ENCODE measurements around the gene CALML5. TPM values are rescaled to one million over a fixed set of nuclear protein-coding genes. Genes with fewer than 3 reads are reported as not detected.
A peak's percentile ranks its signal among the peaks of the same experiment; 100 is the strongest.

Gene CALML5
- total and polyA plus RNA-seq, 9 of the 15 experiments (the other 6 are each of a cell fraction or from before 2014, with no cell fraction given), result not detected

GRCh38 chr10:5480162-5480941 lies 19.0 kb downstream of the CALML5 start (continued):
- TF ChIP-seq, protein P1, sequence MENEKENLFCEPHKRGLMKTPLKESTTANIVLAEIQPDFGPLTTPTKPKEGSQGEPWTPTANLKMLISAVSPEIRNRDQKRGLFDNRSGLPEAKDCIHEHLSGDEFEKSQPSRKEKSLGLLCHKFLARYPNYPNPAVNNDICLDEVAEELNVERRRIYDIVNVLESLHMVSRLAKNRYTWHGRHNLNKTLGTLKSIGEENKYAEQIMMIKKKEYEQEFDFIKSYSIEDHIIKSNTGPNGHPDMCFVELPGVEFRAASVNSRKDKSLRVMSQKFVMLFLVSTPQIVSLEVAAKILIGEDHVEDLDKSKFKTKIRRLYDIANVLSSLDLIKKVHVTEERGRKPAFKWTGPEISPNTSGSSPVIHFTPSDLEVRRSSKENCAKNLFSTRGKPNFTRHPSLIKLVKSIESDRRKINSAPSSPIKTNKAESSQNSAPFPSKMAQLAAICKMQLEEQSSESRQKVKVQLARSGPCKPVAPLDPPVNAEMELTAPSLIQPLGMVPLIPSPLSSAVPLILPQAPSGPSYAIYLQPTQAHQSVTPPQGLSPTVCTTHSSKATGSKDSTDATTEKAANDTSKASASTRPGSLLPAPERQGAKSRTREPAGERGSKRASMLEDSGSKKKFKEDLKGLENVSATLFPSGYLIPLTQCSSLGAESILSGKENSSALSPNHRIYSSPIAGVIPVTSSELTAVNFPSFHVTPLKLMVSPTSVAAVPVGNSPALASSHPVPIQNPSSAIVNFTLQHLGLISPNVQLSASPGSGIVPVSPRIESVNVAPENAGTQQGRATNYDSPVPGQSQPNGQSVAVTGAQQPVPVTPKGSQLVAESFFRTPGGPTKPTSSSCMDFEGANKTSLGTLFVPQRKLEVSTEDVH (IDR thresholded peaks at IDR 0.05; ENCODE audit: low read depth, partially characterized antibody), result no peak
- TF ChIP-seq RBM34 (IDR thresholded peaks at IDR 0.05; ENCODE audit: borderline replicate concordance, insufficient read depth, low read length) (no peak), ZBTB26 (CRISPR knock-in tag; IDR thresholded peaks at IDR 0.05) (no peak), MCM2 (IDR thresholded peaks at IDR 0.05; ENCODE audit: low read depth) (no peak), FOXA3 (CRISPR knock-in tag; conservative IDR thresholded peaks at IDR 0.05 in 1 of 2, IDR thresholded peaks at IDR 0.05 in 1 of 2) (peak in 1 of 2 experiments; percentile 55; a peak in 1 of 4 replicates), MTA3 (IDR thresholded peaks at IDR 0.05; ENCODE audit: borderline replicate concordance) (0 out of 2 replicates have a peak, but pooled peaks have one; percentile 46), HDAC8 (tag; IDR thresholded peaks at IDR 0.05) (no peak), HNRNPLL (IDR thresholded peaks at IDR 0.05; ENCODE audit: low read depth, low read length, poor library complexity, severe bottlenecking) (peak; percentile 20), MAZ (CRISPR knock-in tag; conservative IDR thresholded peaks at IDR 0.05 in 1 of 2, IDR thresholded peaks at IDR 0.05 in 1 of 2) (peak; percentile 92 to 98), ARHGAP35 (IDR thresholded peaks at IDR 0.05; ENCODE audit: partially characterized antibody) (no peak), MYC (IDR thresholded peaks at IDR 0.05; ENCODE audit: low read depth, low read length) (no peak; the same call in 1 of the 2 replicates), MYC (CRISPR knock-in tag; IDR thresholded peaks at IDR 0.05; ENCODE audit: borderline replicate concordance, low read depth) (no peak; the same call in 1 of the 2 replicates), BRCA1 (IDR thresholded peaks at IDR 0.05) (no peak), BRCA1 (CRISPR knock-in tag; IDR thresholded peaks at IDR 0.05) (no peak), HNRNPL (IDR thresholded peaks at IDR 0.05; ENCODE audit: low read depth, low read length) (no peak), ZZZ3 (IDR thresholded peaks at IDR 0.05) (no peak), USF2 (CRISPR knock-in tag; IDR thresholded peaks at IDR 0.05) (0 out of 2 replicates have a peak, but pooled peaks have one; percentile 7), NR4A1 (CRISPR knock-in tag; IDR thresholded peaks at IDR 0.05) (no peak), NR4A1 (tag; IDR thresholded peaks at IDR 0.05) (peak; percentile 77; the same call in 1 of the 2 replicates), PCBP2 (IDR thresholded peaks at IDR 0.05; ENCODE audit: low read depth, low read length, poor library complexity, severe bottlenecking) (no peak)
- TF ChIP-seq, protein P2, sequence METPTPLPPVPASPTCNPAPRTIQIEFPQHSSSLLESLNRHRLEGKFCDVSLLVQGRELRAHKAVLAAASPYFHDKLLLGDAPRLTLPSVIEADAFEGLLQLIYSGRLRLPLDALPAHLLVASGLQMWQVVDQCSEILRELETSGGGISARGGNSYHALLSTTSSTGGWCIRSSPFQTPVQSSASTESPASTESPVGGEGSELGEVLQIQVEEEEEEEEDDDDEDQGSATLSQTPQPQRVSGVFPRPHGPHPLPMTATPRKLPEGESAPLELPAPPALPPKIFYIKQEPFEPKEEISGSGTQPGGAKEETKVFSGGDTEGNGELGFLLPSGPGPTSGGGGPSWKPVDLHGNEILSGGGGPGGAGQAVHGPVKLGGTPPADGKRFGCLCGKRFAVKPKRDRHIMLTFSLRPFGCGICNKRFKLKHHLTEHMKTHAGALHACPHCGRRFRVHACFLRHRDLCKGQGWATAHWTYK (CRISPR knock-in tag; IDR thresholded peaks at IDR 0.05), result 0 out of 2 replicates have a peak, but pooled peaks have one; percentile 5
